CD4-positive, alpha-beta T cell treated with Interleukin-10 for 1 hour (primary cell): ENCODE measurements around the gene BRWD1.
"Not testable (repeated sequence)": the region's sequence is repeated elsewhere in the genome, so short reads cannot be mapped to it uniquely, and the experiment has no call there.

Source experiments
- DNase-seq: peaks from one replicate; pipeline ENCODE4 v3.0.0-alpha.2; 2020

Gene BRWD1

DNA sequence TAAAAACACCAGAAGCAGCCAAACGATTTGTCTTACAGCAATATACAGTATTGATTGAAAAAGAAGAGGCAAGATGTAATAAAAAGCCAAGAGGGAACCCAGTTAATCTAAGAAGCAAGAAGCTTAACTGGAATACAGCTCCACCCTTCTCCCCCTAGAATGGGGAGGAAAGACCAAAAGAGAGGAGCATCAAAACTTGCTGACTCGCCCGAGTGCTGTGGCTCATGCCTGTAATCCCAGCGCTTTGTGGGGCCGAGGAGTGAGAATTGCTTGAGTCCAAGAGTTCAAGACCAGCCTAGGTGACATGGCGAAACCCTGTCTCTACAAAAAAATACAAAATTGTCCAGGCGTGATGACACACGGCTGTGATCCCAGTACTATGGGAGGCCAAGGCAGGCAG is 32.2 kb downstream of the BRWD1 start:
- DNase-seq: no peak

DNA sequence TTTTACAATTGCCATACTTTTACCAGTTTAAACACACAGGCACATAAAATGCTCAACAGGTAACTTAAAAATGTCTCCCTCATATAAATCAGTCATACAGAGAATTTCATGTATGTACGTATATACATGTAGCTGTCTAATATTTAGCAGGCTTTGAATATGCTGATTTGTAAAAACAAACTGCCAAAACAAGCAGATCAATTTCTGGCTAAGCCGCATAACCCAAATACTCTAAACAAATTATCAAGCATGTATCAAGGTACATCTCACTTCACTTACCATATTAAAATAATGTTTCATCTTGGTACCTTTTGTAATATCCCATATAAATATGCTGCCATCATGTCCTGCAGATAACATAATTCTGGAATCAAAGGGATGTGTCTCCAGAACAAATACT is 43.8 kb downstream of the BRWD1 start:
- no peak for DNase-seq

DNA sequence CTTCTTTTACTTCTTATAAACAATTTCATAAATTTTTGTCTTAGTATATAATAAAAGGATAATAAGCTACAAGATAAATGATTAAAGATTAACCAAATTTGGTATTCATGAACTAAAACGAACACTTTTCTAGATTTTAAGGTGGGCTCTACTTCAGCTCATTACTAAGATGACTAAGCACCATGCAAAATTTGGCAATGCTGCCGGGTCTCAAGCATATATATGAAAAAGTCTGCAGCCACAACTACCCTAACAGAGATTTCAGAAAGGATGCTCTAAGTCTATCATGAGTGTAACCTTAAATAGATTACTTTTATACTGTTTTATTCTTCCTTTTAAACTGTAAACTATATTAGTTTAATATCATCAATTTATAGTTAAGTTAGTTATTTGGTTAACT is 47.8 kb downstream of the BRWD1 start:
- no peak for DNase-seq

DNA sequence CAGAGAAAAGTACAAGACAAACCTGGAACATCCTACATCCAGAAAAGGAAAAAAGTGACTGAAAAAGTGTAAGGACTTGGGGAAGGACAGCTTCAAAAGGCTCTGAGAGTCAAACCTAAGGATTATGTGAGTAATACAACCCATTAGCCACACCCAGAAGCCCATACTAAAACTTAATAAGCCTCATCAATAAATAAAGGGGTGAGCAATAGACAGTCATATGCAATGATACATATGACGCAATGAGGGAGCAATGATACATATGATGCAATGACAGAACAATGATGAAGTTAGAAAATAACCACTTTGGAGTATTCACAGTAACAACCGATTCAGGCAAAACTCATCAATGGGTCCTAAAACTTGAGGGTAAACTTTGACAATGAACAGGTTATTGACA is 50.1 kb downstream of the BRWD1 start:
- DNase-seq: no peak

DNA sequence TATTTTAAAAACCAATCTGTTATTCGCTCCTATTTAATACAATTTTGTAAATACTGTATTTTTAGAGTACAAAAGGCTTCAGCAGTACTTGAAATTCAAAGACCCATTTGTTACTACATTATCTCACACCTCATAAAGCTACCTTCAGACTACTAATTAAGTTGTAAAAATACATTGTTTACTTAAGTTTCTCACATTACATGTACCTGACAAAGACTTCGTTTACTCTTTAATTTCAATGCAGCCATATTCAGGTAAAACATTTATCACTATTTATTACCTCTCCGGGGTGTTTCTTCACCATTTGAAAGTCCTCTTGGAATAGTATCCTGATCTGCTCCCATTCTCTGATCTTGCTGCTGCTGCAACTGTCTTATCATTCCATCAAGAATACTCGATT is 55.2 kb downstream of the BRWD1 start:
- DNase-seq: no peak

GRCh38 chr21:39251326-39251725 is 62.1 kb downstream of the BRWD1 start:
- DNase-seq: no peak

- no peak for DNase-seq
Observed at GRCh38 chr21:39238275-39238674, 75.2 kb downstream of the BRWD1 start.

DNA sequence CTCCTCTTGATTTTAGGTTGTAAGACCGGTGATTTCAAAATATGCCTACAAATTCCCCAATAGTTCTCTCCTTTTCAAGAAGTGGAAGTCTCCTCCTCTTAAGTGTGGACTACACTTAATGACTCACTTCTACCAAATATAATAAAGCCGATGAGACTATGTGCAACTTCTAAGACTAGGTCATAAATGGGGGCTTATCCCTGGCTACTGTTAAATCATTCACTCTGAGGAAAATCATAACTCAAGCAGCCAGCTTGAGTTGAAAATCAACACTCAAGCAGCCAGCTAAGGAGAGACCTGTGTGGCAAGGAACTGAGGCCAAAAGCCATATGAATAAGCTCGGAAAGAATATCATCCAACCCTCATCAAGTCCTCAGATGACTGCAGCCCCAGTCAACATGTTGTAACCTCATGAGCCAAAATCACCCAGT is 80.6 kb downstream of the BRWD1 start:
- DNase-seq: no peak

DNA sequence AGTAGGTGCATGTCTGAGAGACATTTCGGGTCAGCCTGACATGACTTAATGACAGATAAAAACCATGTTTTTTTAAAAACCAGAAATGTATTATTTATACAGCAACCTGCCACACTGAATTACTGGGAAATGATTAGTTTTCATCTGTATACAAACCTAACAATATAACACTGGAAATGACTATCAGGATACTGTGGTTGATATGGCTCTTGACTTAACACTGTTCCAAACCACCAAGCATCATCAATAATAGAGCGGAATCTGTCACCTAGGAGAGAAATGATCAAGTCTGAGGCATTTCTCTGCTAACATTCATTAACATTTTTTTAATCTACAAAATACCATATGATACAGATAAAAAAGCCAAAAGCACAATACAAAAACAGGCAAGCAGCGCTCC is 88.5 kb downstream of the BRWD1 start:
- DNase-seq: no peak

DNA sequence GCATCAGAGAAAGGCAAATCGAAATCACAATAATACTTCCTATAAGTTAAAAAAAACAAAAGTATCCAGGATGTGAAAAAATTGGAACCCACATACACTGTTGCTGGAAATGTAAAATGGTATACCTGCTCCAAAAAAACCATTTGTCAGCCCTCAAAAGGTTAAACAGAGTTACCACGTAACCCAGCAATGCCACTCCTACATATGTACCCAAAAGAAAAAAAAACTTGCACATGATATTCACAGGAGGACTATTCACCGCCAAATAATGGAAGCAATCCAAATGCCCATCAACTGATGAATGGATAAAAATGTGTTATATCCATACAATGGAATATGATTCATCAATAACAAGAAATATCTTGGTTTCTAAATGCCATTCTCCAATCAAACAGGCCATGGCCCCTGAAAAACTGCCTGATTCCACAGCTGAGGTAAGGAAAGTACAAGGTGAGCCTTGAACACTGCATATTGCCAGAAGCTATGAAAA is 91.4 kb downstream of the BRWD1 start:
- no peak for DNase-seq

GRCh38 chr21:39221282-39221996 is 92.0 kb downstream of the BRWD1 start:
- no peak for DNase-seq

- DNase-seq: not testable (repeated sequence)
Observed at GRCh38 chr21:39220875-39221274, 92.6 kb downstream of the BRWD1 start.

DNA sequence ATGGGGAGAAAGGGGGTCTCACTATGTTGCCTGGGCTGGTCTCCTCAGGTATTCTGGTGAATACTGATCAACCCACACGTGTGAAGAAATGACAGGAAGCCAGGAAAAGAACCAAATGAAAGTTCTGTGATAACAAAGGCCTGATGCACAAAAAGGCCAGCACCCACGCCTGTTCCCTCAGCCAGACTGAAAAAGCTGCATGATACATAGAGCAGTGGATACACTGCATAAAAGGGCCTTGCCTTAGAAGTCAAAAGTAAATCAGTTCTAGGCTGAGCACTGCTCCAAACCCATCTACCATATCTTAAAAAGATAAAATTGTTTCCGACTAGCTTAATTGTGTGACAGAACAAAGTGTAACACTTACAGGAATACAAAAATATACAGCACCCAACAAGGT is 93.3 kb downstream of the BRWD1 start:
- DNase-seq: no peak

GRCh38 chr21:39218082-39218409 is 95.4 kb downstream of the BRWD1 start:
- DNase-seq: no peak

GRCh38 chr21:39217356-39218081 is 95.9 kb downstream of the BRWD1 start:
- no peak for DNase-seq

DNA sequence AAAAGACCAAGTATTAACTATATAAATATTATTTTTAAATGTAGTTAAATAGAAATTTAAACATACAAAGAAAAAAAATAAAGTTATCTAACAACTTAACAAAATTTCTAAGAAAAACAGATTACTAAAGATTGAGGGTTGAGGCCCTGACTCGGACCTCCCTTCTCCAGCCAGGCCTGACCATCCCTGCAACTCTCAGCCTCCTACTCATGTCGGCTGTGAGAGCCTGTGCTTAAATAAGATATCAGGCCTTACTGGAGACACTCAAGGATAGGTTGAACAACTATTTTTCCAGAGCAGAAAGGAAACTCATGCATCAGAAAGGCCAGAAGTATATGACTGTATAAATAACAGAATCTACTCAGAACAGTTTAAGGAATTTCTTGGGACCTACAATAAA is 97.1 kb downstream of the BRWD1 start:
- DNase-seq: no peak

GRCh38 chr21:39215078-39215477 is 98.4 kb downstream of the BRWD1 start:
- DNase-seq: no peak

DNA sequence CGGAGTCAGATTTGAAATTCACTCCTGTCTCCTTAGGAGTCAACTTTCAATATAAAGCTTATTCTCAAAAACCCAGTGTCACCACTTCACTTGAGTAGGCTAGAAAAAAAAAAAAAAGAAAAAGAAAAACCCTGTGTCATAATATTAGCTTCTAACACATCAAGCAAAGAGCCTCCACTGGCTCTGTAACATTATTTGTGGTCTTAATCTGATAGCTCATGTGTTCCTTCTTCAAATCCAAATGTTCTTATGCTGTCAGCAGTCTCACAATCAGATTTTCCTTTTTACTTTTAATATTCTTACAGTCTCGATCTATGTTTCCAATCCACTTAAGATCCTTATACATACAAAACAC is 104.1 kb downstream of the BRWD1 start:
- DNase-seq: no peak

- no peak for DNase-seq
Observed at GRCh38 chr21:39208624-39209333, 104.7 kb downstream of the BRWD1 start.

DNA sequence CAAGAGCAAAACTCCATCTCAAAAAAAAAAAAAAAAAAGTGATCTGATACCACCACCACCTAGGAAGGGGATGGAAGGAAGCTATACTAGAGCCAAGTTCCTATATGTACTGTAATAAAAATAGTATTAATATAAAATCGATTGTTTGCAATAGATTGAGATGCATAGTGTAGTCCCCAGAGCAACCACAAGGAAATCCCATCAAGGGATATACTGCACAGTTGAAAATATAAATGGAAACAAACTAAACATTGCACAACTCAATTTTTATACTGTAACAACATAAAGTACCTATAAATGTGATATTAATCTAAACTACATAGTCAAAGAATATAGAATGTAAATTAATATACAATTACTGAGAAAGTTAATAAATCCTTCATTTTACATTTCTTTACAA is 109.3 kb downstream of the BRWD1 start:
- DNase-seq: no peak

DNA sequence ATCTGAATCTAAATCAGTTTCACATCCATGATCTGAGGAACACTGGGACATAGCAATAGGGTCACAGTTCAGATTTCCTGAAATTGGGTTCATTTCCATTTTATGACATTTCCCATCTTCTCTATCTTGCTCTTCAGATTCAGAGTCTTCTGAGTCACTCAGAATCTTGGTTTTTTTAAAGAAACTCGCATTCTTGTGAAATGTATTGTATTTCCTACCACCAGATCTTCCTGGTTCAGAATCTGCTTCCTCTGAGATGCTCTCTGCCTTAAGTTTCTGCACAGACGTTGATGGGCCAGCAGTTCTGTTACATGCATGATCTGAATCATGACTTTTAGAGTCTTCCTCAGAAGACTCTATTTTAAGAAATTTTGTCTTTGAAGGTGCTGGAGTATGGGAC is 114.6 kb downstream of the BRWD1 start:
- no peak for DNase-seq

DNA sequence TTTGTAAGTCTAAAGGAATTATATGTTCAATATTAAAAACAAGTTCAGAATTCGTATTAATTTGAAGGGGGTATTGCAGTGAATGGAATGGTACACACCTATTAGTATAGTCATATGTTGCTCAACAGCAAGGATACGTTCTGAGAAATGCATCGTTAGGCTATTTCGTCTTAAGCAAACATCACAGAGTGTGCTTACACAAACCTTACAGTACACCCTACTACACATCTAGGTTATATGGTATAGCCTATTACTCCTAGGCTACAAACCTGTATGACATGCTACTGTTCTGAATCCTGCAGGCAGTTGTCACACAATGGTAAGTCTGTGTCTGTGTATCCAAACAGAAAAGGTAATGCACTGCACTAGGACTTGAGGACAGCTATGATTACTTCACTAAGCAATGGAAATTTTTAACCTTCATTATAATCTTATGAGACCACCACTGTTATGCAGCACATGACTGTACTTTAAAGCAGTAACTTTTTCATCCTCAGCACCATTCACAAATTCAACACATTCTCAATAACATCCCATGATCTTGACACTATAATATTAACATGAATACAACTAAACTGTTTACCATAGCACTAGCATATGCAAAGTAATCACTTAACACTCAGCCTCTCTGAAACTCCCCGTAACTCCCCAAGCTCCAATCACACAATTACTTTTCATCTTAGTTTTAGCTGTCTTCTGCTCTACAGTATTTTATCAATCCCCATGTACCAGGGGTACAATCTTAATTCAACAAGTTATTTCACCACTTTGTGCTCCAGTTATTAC is 115.8 kb downstream of the BRWD1 start:
- no peak for DNase-seq

DNA sequence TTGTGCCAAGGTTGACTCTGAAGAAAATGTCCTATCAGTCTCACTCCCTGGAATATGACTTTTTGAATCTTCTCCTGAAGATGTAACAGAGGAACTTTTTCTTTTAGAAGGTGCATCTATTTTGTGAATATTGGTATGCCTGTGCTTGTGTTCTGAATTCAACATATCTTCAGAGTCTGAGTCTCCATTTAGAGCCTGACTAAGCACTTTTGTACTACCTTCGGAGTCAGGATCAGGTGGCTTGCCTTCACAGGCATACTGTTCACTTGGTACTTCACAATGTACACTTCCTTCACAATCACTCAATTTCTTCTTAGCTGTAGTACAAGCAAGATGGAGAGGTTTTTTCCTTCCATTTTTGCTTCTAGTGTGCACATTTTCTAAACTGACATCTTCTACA is 116.6 kb downstream of the BRWD1 start:
- DNase-seq: no peak
